ENCODE results near the gene RASGRP3.

The RASGRP3 gene

GRCh38 chr2:33451214-33451613, 25.2 kb upstream of the RASGRP3 start:
- H3K9me3 ChIP-seq (replicated peaks; ENCODE audit: insufficient read depth, low read length) = no peaks in the 10 kb centered on the region
- no peaks in the 10 kb centered on the region for H3K36me3 ChIP-seq (replicated peaks; ENCODE audit: insufficient read depth, low read length)
- no peaks in the 10 kb centered on the region for H3F3A ChIP-seq (ENCODE audit: insufficient read depth, low read length)
- TF ChIP-seq CTCF (IDR thresholded peaks at IDR 0.05; ENCODE audit: low read length) = no peak
- no peaks in the 10 kb centered on the region for H3K27me3 ChIP-seq (replicated peaks; ENCODE audit: insufficient read depth, low read length)
- peaks cover 9% of the 10 kb centered on the region; the same call in 1 of the 2 replicates for H3K4me1 ChIP-seq (ENCODE audit: low read length)
- H3K4me3 ChIP-seq (ENCODE audit: low read length) = no peak overlapping the region
- no peak for DNase-seq
- H3K9me2 ChIP-seq (replicated peaks; ENCODE audit: insufficient read depth, low read length) = no peaks in the 10 kb centered on the region
- no peak overlapping the region for H3K27ac ChIP-seq (ENCODE audit: low read length)
- no peak overlapping the region for H3K4me2 ChIP-seq (ENCODE audit: low read depth, low read length)
- H3K79me2 ChIP-seq (ENCODE audit: low read length) = no peaks in the 10 kb centered on the region
- no peak overlapping the region for H2AFZ ChIP-seq (ENCODE audit: low read length)
- H4K20me1 ChIP-seq (ENCODE audit: insufficient read depth, low read length) = no peaks in the 10 kb centered on the region
- no peak overlapping the region for H3K9ac ChIP-seq (ENCODE audit: low read length)

- Histone ChIP-seq H3K4me1 (ENCODE audit: low read length) (peaks cover 9% of the 10 kb centered on the region; the same call in 1 of the 2 replicates), H3K9me3 (replicated peaks; ENCODE audit: insufficient read depth, low read length) (no peaks in the 10 kb centered on the region), H3K4me2 (ENCODE audit: low read depth, low read length) (no peak overlapping the region), H3K36me3 (replicated peaks; ENCODE audit: insufficient read depth, low read length) (no peaks in the 10 kb centered on the region), H3K4me3 (ENCODE audit: low read length) (no peak overlapping the region), H3F3A (ENCODE audit: insufficient read depth, low read length) (no peaks in the 10 kb centered on the region), H3K27me3 (replicated peaks; ENCODE audit: insufficient read depth, low read length) (no peaks in the 10 kb centered on the region), H2AFZ (ENCODE audit: low read length) (no peak overlapping the region), H3K9me2 (replicated peaks; ENCODE audit: insufficient read depth, low read length) (no peaks in the 10 kb centered on the region), H4K20me1 (ENCODE audit: insufficient read depth, low read length) (no peaks in the 10 kb centered on the region), H3K79me2 (ENCODE audit: low read length) (no peaks in the 10 kb centered on the region), H3K27ac (ENCODE audit: low read length) (no peak overlapping the region), H3K9ac (ENCODE audit: low read length) (no peak overlapping the region)
- TF ChIP-seq CTCF (IDR thresholded peaks at IDR 0.05; ENCODE audit: low read length) (no peak), EZH2 (optimal IDR thresholded peaks at IDR 0.05; ENCODE audit: low read depth, low read length) (no peak), EZH2phosphoT487 (IDR thresholded peaks at IDR 0.05; ENCODE audit: low read length) (no peak)
- DNase-seq = no peak
These were observed 24.6 kb upstream of the RASGRP3 start for GRCh38 chr2:33451825-33452224.

DNA sequence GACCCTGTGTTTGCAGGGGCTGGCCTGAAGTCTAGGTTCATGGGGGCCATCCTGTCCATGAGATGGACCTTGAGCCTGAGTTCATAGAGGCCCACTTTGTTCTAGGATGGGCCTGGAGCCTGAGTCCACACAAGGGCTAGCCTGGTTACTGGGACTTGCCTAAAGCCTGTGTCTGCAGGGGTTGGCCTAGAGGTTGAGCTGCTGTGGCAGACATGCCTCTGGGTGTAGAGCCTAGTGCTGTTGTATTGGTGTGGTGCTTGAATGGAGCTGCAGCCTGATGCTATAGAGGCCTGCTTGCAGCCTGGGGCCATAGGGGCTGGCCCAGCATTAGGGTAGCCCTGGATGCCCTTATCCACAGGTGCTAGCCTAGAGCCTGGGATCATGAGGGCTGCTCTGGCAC, 23.9 kb upstream of the RASGRP3 start:
- no peaks in the 10 kb centered on the region for H4K20me1 ChIP-seq (ENCODE audit: insufficient read depth, low read length)
- no peaks in the 10 kb centered on the region for H3K9me3 ChIP-seq (replicated peaks; ENCODE audit: insufficient read depth, low read length)
- no peaks in the 10 kb centered on the region for H3K9me2 ChIP-seq (replicated peaks; ENCODE audit: insufficient read depth, low read length)
- H3K9ac ChIP-seq (ENCODE audit: low read length) = no peak overlapping the region
- no peak overlapping the region for H2AFZ ChIP-seq (ENCODE audit: low read length)
- H3K36me3 ChIP-seq (replicated peaks; ENCODE audit: insufficient read depth, low read length) = no peaks in the 10 kb centered on the region
- no peak for DNase-seq
- no peak for TF ChIP-seq CTCF (IDR thresholded peaks at IDR 0.05; ENCODE audit: low read length)
- TF ChIP-seq EZH2 (optimal IDR thresholded peaks at IDR 0.05; ENCODE audit: low read depth, low read length) = no peak
- TF ChIP-seq EZH2phosphoT487 (IDR thresholded peaks at IDR 0.05; ENCODE audit: low read length) = no peak
- no peaks in the 10 kb centered on the region for H3K79me2 ChIP-seq (ENCODE audit: low read length)
- H3F3A ChIP-seq (ENCODE audit: insufficient read depth, low read length) = no peaks in the 10 kb centered on the region
- H3K4me2 ChIP-seq (ENCODE audit: low read depth, low read length) = no peak overlapping the region
- no peak overlapping the region for H3K27ac ChIP-seq (ENCODE audit: low read length)
- H3K27me3 ChIP-seq (replicated peaks; ENCODE audit: insufficient read depth, low read length) = no peaks in the 10 kb centered on the region
- H3K4me3 ChIP-seq (ENCODE audit: low read length) = no peak overlapping the region
- H3K4me1 ChIP-seq (ENCODE audit: low read length) = peaks cover 9% of the 10 kb centered on the region; the same call in 1 of the 2 replicates
